Stimulated activated CD4-positive, alpha-beta T cell treated with anti-CD3 and anti-CD28 coated beads, Interleukin-1b, Interleukin-23, amount 100 ng/mL, for 4 hours (primary cell): ENCODE data around the gene SRI.
"Not testable (repeated sequence)": the region's sequence is repeated elsewhere in the genome, so short reads cannot be mapped to it uniquely, and the experiment has no call there.

Experiments used
- DNase-seq, 2 donors: peaks; one replicate each; pipeline ENCODE4 v3.0.0-alpha.2; 2020; ENCODE audit warnings: low read depth in 2 of 2

Gene SRI

GRCh38 chr7:88183051-88183450 is 36.8 kb downstream of the SRI start:
- DNase-seq: no peak

- no peak for DNase-seq
These were observed 43.6 kb downstream of the SRI start for GRCh38 chr7:88176190-88176589.

GRCh38 chr7:88172842-88173241 is 47.0 kb downstream of the SRI start:
- no peak for DNase-seq

GRCh38 chr7:88169717-88170320 is 50.0 kb downstream of the SRI start:
- no peak for DNase-seq

GRCh38 chr7:88167721-88168120 is 52.1 kb downstream of the SRI start:
- no peak for DNase-seq

- no peak for DNase-seq
These were observed 52.6 kb downstream of the SRI start for GRCh38 chr7:88167223-88167622.

GRCh38 chr7:88165697-88166096 is 54.1 kb downstream of the SRI start:
- DNase-seq: no peak

- DNase-seq: not testable (repeated sequence)
These were observed 60.1 kb downstream of the SRI start for GRCh38 chr7:88159741-88160140.

GRCh38 chr7:88156356-88156755 is 63.5 kb downstream of the SRI start:
- DNase-seq: no peak

- no peak for DNase-seq
These were observed 64.1 kb downstream of the SRI start for GRCh38 chr7:88155756-88156155.
